B cell (primary cell): ENCODE measurements around the gene CTDNEP1. TPM values are rescaled to one million over a fixed set of nuclear protein-coding genes. Genes with fewer than 3 reads are reported as not detected.

Source experiments
- ATAC-seq: fragments of 200-7000 bp; cut with Tn5 transposase; one replicate; pipeline ENCODE4 v1.10.0; 2021; ENCODE audit warnings: low read depth, mild to moderate bottlenecking, moderate number of reproducible peaks, moderate library complexity
- CTCF ChIA-PET: fragments of 350-600 bp; sonication (Branson Sonifier 250); formaldehyde crosslinking; loops from one replicate; lab custom pipeline; 2021; ENCODE audit warnings: antibody characterized with exemption, inconsistent platforms; lab: Charles Lee
- POLR2A ChIA-PET: fragments of 350-600 bp; sonication (Branson Sonifier 250); formaldehyde crosslinking; loops from one replicate; lab custom pipeline; 2021; ENCODE audit warnings: antibody characterized with exemption; lab: Charles Lee
- DNase-seq: peaks from one replicate; pipeline ENCODE4 v3.0.0; 2013
- H2AFZ ChIP-seq: 2 replicates; pipeline ENCODE4 v1.6.1; 2012; ENCODE audit warnings: mild to moderate bottlenecking, low read depth, low read length; ENCODE audit not compliant: insufficient read depth, poor library complexity, severe bottlenecking
- H3K27ac ChIP-seq, 2 donors: 1 replicate in 1 of 2; 2 replicates in 1 of 2; pipeline ENCODE4 v1.5.1; 2012 to 2013; ENCODE audit warnings: low read length in 2 of 2, mild to moderate bottlenecking in 2 of 2, moderate library complexity in 1 of 2
- H3K27me3 ChIP-seq, 4 experiments: fragments of 200-600 bp in 1 of 4; sonication (generic) in 1 of 4; replicated peaks in 1 of 4; 1 replicate in 2 of 4; 2 replicates in 2 of 4; pipeline versions ENCODE4 v1.6.1 to v1.7.0; 2013 to 2016; ENCODE audit warnings: low read length in 3 of 4, mild to moderate bottlenecking in 2 of 4, mixed read lengths in 1 of 4, moderate library complexity in 1 of 4; ENCODE audit not compliant: insufficient read depth in 4 of 4, control insufficient read depth in 3 of 4; ENCODE audit errors: control extremely low read depth in 1 of 4
- H3K36me3 ChIP-seq, 2 experiments: replicated peaks in 1 of 2; 1 replicate in 1 of 2; 2 replicates in 1 of 2; pipeline versions ENCODE4 v1.6.1 to v1.7.1; 2013; ENCODE audit warnings: low read length in 1 of 2; ENCODE audit not compliant: insufficient read depth in 2 of 2, control insufficient read depth in 1 of 2; ENCODE audit errors: control extremely low read depth in 1 of 2, extremely low read depth in 1 of 2
- H3K4me1 ChIP-seq, 2 donors: fragments of 200-600 bp in 1 of 2; sonication (generic) in 1 of 2; 1 replicate in 1 of 2; 2 replicates in 1 of 2; pipeline versions ENCODE4 v1.5.1 to v1.6.1; 2013 to 2017; ENCODE audit warnings: low read length in 2 of 2; ENCODE audit not compliant: control insufficient read depth in 2 of 2, insufficient read depth in 2 of 2
- H3K4me2 ChIP-seq: replicated peaks from 2 replicates; pipeline ENCODE3; 2012; ENCODE audit warnings: mild to moderate bottlenecking, low read depth, low read length; ENCODE audit not compliant: poor library complexity, severe bottlenecking
- H3K4me3 ChIP-seq, 5 experiments: fragments of 200-600 bp in 1 of 5; sonication (generic) in 1 of 5; 1 replicate in 3 of 5; 2 replicates in 2 of 5; pipeline versions ENCODE4 v1.5.1 to v1.7.0; 2011 to 2016; ENCODE audit warnings: low read length in 4 of 5, mild to moderate bottlenecking in 4 of 5, low read depth in 2 of 5, control low read depth in 1 of 5, moderate library complexity in 1 of 5; ENCODE audit not compliant: insufficient read depth in 1 of 5; ENCODE audit errors: control extremely low read depth in 1 of 5, extremely low read depth in 1 of 5
- H3K79me2 ChIP-seq: fragments of 200-600 bp; sonication (generic); one replicate; pipeline ENCODE4 v1.6.0; 2016; ENCODE audit warnings: low read length; ENCODE audit not compliant: control insufficient read depth, insufficient read depth
- H3K9ac ChIP-seq: fragments of 200-600 bp; sonication (generic); 2 replicates; pipeline ENCODE4 v1.6.1; 2017; ENCODE audit warnings: mild to moderate bottlenecking, low read length, moderate library complexity
- H3K9me3 ChIP-seq, 3 donors: one replicate each; pipeline versions ENCODE4 v1.6.1 to v1.7.1; 2013; ENCODE audit warnings: low read length in 2 of 3; ENCODE audit not compliant: control insufficient read depth in 2 of 3, insufficient read depth in 1 of 3; ENCODE audit errors: control extremely low read depth in 1 of 3
- H4K20me1 ChIP-seq: 2 replicates; pipeline ENCODE4 v1.6.0; 2012; ENCODE audit warnings: mild to moderate bottlenecking, low read length; ENCODE audit not compliant: insufficient read depth, control insufficient read depth, poor library complexity, severe bottlenecking
- H3K27ac Mint-ChIP-seq: one replicate; pipeline ENCODE4 v1.8.0; 2021; ENCODE audit warnings: mixed read lengths
- H3K27me3 Mint-ChIP-seq: one replicate; pipeline ENCODE4 v1.8.0; 2021; ENCODE audit warnings: mixed read lengths
- H3K4me1 Mint-ChIP-seq: one replicate; pipeline ENCODE4 v1.8.0; 2021; ENCODE audit warnings: mixed read lengths
- H3K4me3 Mint-ChIP-seq: one replicate; pipeline ENCODE4 v1.8.0; 2021; ENCODE audit warnings: mixed read lengths
- H3K9me3 Mint-ChIP-seq: one replicate; pipeline ENCODE4 v1.8.0; 2022; ENCODE audit warnings: mixed read lengths; ENCODE audit not compliant: insufficient read depth
- EZH2 ChIP-seq: IDR thresholded peaks from 2 replicates; pipeline ENCODE4 v1.6.1; 2012; ENCODE audit warnings: borderline replicate concordance, low read depth, mild to moderate bottlenecking, moderate library complexity, low read length; ENCODE audit not compliant: insufficient read depth, poor library complexity, severe bottlenecking
- WGBS: methylation state at CpG from one replicate; pipeline ENCODE4 v1.1.5; 2013; ENCODE audit warnings: missing lambda C conversion rate; ENCODE audit not compliant: insufficient coverage; 5-methylcytosine and 5-hydroxymethylcytosine counted together
- intact Hi-C: fragments of 100-400 bp; cut with micrococcal nuclease; formaldehyde crosslinking; loops from one replicate; pipeline ENCODE4 v1.10.0; 2022
- polyA plus RNA-seq: library from polyadenylated mRNA; depleted of rRNA; stranded (reverse); fragments of >200 nt; gene quantifications from 2 replicates; pipeline ENCODE4 v1.2.3, GENCODE V29; 2012
- total RNA-seq, 2 donors: library from RNA; stranded (reverse); fragments of 120-200 nt in 1 of 2; gene quantifications; 1 replicate in 1 of 2; 2 replicates in 1 of 2; pipeline versions ENCODE4 v1.2.3 to v1.2.4, GENCODE V29; 2013 to 2022
- TF ChIP-seq, protein P1 (sequence below): fragments of 200-600 bp; IDR thresholded peaks from one replicate; pipeline ENCODE4 v1.8.0; 2022; ENCODE audit warnings: antibody characterized with exemption, mild to moderate bottlenecking

The CTDNEP1 gene
- total and polyA plus RNA-seq, 2 donors (not counting 1 experiment from before 2014, with no cell fraction given): 125 to 162 TPM

- Mint-ChIP-seq H3K4me3 (peak overlapping the region; percentile 86), H3K27ac (peak overlapping the region; percentile 83), H3K4me1 (peaks cover 65% of the 10 kb centered on the region), H3K9me3 (no peaks in the 10 kb centered on the region), H3K27me3 (no peaks in the 10 kb centered on the region)
- Histone ChIP-seq H3K9ac (peak overlapping the region; percentile 94), H3K79me2 (peaks cover 60% of the 10 kb centered on the region), H2AFZ (no peak overlapping the region), H3K4me2 (peak overlapping the region; percentile 79), H3K36me3 (peaks cover 0 to 25% of the 10 kb centered on the region in 2 experiments), H3K4me3 (peak overlapping the region in 4 of 5 experiments; percentile 74 to 97 (median 80)), H3K9me3 (no peaks in the 10 kb centered on the region), H3K27me3 (no peaks in the 10 kb centered on the region), H3K4me1 (peaks cover 50 to 60% of the 10 kb centered on the region in 2 donors), H4K20me1 (peaks cover 26% of the 10 kb centered on the region), H3K27ac (peak overlapping the region; percentile 55 to 82)
- no peak for TF ChIP-seq EZH2
- TF ChIP-seq, protein P1, sequence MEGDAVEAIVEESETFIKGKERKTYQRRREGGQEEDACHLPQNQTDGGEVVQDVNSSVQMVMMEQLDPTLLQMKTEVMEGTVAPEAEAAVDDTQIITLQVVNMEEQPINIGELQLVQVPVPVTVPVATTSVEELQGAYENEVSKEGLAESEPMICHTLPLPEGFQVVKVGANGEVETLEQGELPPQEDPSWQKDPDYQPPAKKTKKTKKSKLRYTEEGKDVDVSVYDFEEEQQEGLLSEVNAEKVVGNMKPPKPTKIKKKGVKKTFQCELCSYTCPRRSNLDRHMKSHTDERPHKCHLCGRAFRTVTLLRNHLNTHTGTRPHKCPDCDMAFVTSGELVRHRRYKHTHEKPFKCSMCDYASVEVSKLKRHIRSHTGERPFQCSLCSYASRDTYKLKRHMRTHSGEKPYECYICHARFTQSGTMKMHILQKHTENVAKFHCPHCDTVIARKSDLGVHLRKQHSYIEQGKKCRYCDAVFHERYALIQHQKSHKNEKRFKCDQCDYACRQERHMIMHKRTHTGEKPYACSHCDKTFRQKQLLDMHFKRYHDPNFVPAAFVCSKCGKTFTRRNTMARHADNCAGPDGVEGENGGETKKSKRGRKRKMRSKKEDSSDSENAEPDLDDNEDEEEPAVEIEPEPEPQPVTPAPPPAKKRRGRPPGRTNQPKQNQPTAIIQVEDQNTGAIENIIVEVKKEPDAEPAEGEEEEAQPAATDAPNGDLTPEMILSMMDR: no peak
- POLR2A ChIA-PET: interaction anchor here (0.6 to 13.1 kb wide), 4 partner anchors 13 to 1659 kb away, joined by 3 to 157 read pairs (median 16); partner anchors contain the start of genes ACADVL, CTDNEP1, DLG4 and ELP5
- intact Hi-C loops: loop anchor here (5.0 kb wide), 1 partner anchor 325 kb away; the partner anchor contains the start of gene SENP3
- 29% methylated on average over 4 of the region's 6 CpGs for WGBS
- DNase-seq (no peak), ATAC-seq (no peak)
- CTCF ChIA-PET: interaction anchor here (0.9 kb wide), 1 partner anchor 17 kb away, joined by 3 read pairs; no protein-coding TSS in a partner anchor
Observed at GRCh38 chr17:7237266-7237760, 14.2 kb downstream of the CTDNEP1 start.

DNA sequence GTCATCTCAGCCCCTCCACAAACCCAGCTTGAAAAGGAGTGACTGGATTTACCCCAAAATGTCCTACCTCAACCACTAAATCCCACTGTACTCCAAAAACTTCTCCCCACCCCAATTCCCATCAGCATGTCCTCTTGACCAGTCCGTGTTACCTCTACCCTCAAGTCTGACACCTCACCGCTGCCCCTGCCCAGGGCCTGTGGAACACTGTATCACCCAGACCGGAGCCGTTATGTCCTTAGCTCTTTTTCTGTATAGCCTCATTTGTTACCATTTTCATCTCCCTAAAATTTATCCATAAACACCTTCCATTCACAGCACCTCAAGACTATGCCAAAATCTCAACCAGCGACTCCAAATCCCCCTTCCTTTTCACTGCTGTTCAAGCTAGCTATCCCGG is 14.7 kb downstream of the CTDNEP1 start:
- Mint-ChIP-seq H3K9me3 (no peaks in the 10 kb centered on the region), H3K27ac (peak overlapping the region; percentile 83), H3K27me3 (no peaks in the 10 kb centered on the region), H3K4me1 (peaks cover 66% of the 10 kb centered on the region), H3K4me3 (peak overlapping the region; percentile 86)
- intact Hi-C loops: loop anchor here (5.0 kb wide), 1 partner anchor 325 kb away; the partner anchor contains the start of gene SENP3
- Histone ChIP-seq H3K4me3 (no peak overlapping the region), H3K36me3 (peaks cover 0 to 25% of the 10 kb centered on the region in 2 experiments), H3K4me2 (no peak overlapping the region), H3K79me2 (peaks cover 60% of the 10 kb centered on the region), H3K9ac (no peak overlapping the region), H2AFZ (no peak overlapping the region), H3K27me3 (no peaks in the 10 kb centered on the region), H3K4me1 (peaks cover 52 to 64% of the 10 kb centered on the region in 2 donors), H3K9me3 (no peaks in the 10 kb centered on the region), H4K20me1 (peaks cover 27% of the 10 kb centered on the region), H3K27ac (peak overlapping the region in 1 of 2 donors; percentile 82)
- DNase-seq (no peak), ATAC-seq (no peak)
- CTCF ChIA-PET: interaction anchor here (0.7 to 1.1 kb wide), 3 partner anchors 16 to 637 kb away, joined by 3 read pairs; partner anchors contain the start of genes ACADVL and DLG4
- 92% methylated on average over 6 of the region's 6 CpGs for WGBS
- no peak for TF ChIP-seq EZH2
- TF ChIP-seq, protein P1: no peak
- POLR2A ChIA-PET: interaction anchor here (0.6 to 13.1 kb wide), 3 partner anchors 14 to 225 kb away, joined by 3 to 157 read pairs (median 4); partner anchors contain the start of genes ACADVL and DLG4
